Vagina (tissue), 2 donors: ENCODE data around the gene MYLK. TPM values are rescaled to one million over a fixed set of nuclear protein-coding genes. Genes with fewer than 3 reads are reported as not detected.

Experiments
- DNase-seq, 2 donors: peaks; one replicate each; pipeline ENCODE4 v3.0.0-alpha.2; 2017; ENCODE audit errors: extremely low spot score in 2 of 2
- H3K27ac ChIP-seq: fragments of 200-600 bp; sonication (generic); one replicate; pipeline ENCODE4 v1.5.1; 2019
- H3K27me3 ChIP-seq: fragments of 200-600 bp; sonication (generic); one replicate; pipeline ENCODE4 v1.5.1; 2019
- H3K36me3 ChIP-seq, 2 donors: fragments of 200-600 bp; sonication (generic); one replicate each; pipeline ENCODE4 v1.5.1; 2017 to 2019
- H3K4me1 ChIP-seq: fragments of 200-600 bp; sonication (generic); one replicate; pipeline ENCODE4 v1.5.1; 2019
- H3K4me3 ChIP-seq, 2 donors: fragments of 200-600 bp; sonication (generic); 1 replicate in 1 of 2; 2 replicates in 1 of 2; pipeline ENCODE4 v1.5.1; 2016 to 2019
- H3K9me3 ChIP-seq: fragments of 200-600 bp; sonication (generic); one replicate; pipeline ENCODE4 v1.5.1; 2019
- CTCF ChIP-seq, 3 experiments: fragments of 450-650 bp in 2 of 3; fragments of 200-600 bp in 1 of 3; sonication (generic) in 1 of 3; IDR thresholded peaks; one replicate each; pipeline ENCODE4 v1.5.1; 2017 to 2019; ENCODE audit warnings: antibody characterized with exemption in 3 of 3, mild to moderate bottlenecking in 2 of 3, moderate library complexity in 2 of 3
- POLR2A ChIP-seq, 2 donors: fragments of 450-650 bp; IDR thresholded peaks; one replicate each; pipeline ENCODE4 v1.6.1; 2017; ENCODE audit warnings: antibody characterized with exemption in 2 of 2, mild to moderate bottlenecking in 2 of 2, moderate library complexity in 2 of 2
- POLR2AphosphoS5 ChIP-seq, 2 donors: sonication (generic); formaldehyde crosslinking; IDR thresholded peaks; one replicate each; pipeline ENCODE4 v1.9.0; 2017; ENCODE audit warnings: antibody characterized with exemption in 2 of 2, mild to moderate bottlenecking in 2 of 2, low read depth in 1 of 2; ENCODE audit not compliant: insufficient read depth in 1 of 2
- intact Hi-C: fragments of 100-400 bp; cut with DNase I; formaldehyde crosslinking; loops from one replicate; pipeline ENCODE4 v1.15.1; 2023
- total RNA-seq: library from RNA; depleted of rRNA; stranded (reverse); fragments of >200 nt; gene quantifications from one replicate; pipeline ENCODE4 v1.2.3, GENCODE V29; 2016

The MYLK gene
- total RNA-seq, 1 donor from 2014 or later, result 352 TPM

DNA sequence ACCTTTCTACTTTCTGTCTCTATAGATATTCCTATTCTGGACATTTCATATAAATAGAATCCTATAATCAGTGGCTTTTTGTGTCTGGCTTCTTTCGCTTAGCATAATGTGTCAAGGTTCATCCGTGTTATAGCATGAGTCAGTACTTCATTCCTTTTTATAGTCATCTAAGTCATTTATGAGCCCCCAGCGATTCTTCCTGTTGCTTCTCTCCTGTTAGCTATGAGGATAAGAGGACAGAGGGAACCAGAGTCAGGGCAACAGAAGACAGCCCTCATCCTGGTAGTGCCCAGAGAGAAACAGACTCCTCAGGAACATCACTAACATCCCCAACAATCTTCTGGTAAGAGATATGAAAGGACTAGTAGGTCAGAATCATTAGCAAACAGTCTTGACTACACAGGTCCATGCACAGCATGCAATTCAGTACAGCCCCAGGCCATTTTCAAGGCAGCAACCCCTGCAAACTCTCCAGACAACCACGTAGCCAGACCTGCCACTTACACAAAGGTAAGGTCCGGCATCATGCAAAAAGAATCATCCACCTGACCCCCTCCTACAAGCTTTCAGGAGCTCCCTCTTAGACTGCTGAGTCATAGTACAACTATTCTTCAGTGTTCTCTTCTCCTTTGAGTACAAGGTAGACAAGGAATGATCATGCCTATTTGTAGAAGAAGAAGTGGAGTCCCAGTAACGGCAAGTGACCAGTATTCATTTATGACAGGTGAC lies 91.5 kb downstream of the MYLK start:
- Histone ChIP-seq H3K36me3 (no peaks in the 10 kb centered on the region), H3K9me3 (no peaks in the 10 kb centered on the region), H3K27ac (no peak overlapping the region), H3K4me1 (no peaks in the 10 kb centered on the region), H3K4me3 (no peak overlapping the region), H3K27me3 (no peaks in the 10 kb centered on the region)
- DNase-seq, result no peak
- TF ChIP-seq POLR2A (IDR thresholded peaks at IDR 0.05) (no peak), CTCF (IDR thresholded peaks at IDR 0.05) (no peak), POLR2AphosphoS5 (IDR thresholded peaks at IDR 0.05; ENCODE audit: insufficient read depth in 1 of 2, low read depth in 1 of 2) (no peak)
- intact Hi-C loops, result no loop called here

GRCh38 chr3:123791898-123792297 lies 92.2 kb downstream of the MYLK start:
- no peaks in the 10 kb centered on the region for H3K9me3 ChIP-seq
- H3K27me3 ChIP-seq, result no peaks in the 10 kb centered on the region
- H3K27ac ChIP-seq, result no peak overlapping the region
- H3K4me1 ChIP-seq, result no peaks in the 10 kb centered on the region
- intact Hi-C loops, result no loop called here
- no peaks in the 10 kb centered on the region for H3K36me3 ChIP-seq
- no peak for TF ChIP-seq POLR2AphosphoS5 (IDR thresholded peaks at IDR 0.05; ENCODE audit: insufficient read depth in 1 of 2, low read depth in 1 of 2)
- no peak for TF ChIP-seq CTCF (IDR thresholded peaks at IDR 0.05)
- no peak for TF ChIP-seq POLR2A (IDR thresholded peaks at IDR 0.05)
- no peak overlapping the region for H3K4me3 ChIP-seq
- no peak for DNase-seq

GRCh38 chr3:123791417-123791816 lies 92.7 kb downstream of the MYLK start:
- no peak for DNase-seq
- Histone ChIP-seq H3K27me3 (no peaks in the 10 kb centered on the region), H3K27ac (no peak overlapping the region), H3K36me3 (no peaks in the 10 kb centered on the region), H3K4me1 (no peaks in the 10 kb centered on the region), H3K4me3 (no peak overlapping the region), H3K9me3 (no peaks in the 10 kb centered on the region)
- TF ChIP-seq POLR2A (IDR thresholded peaks at IDR 0.05), result no peak
- no peak for TF ChIP-seq CTCF (IDR thresholded peaks at IDR 0.05)
- no peak for TF ChIP-seq POLR2AphosphoS5 (IDR thresholded peaks at IDR 0.05; ENCODE audit: insufficient read depth in 1 of 2, low read depth in 1 of 2)
- intact Hi-C loops, result no loop called here

DNA sequence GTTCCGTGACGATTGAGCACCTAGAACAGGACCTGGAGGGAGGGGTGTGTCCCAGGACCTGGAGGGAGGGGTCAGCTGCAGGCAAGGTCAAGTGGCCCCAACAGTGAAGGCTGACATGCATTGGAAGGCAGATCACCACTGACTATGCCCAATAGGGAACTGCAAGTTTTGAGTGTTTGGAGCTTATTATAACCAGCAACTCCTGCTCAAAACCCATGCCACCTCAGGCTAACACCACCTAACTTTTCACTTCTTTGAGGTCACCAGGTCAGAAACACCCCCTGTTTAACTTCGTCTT lies 93.1 kb downstream of the MYLK start:
- H3K27ac ChIP-seq, result no peak overlapping the region
- no peak overlapping the region for H3K4me3 ChIP-seq
- intact Hi-C loops, result no loop called here
- no peak for DNase-seq
- no peaks in the 10 kb centered on the region for H3K36me3 ChIP-seq
- TF ChIP-seq CTCF (IDR thresholded peaks at IDR 0.05) (no peak), POLR2AphosphoS5 (IDR thresholded peaks at IDR 0.05; ENCODE audit: insufficient read depth in 1 of 2, low read depth in 1 of 2) (no peak), POLR2A (IDR thresholded peaks at IDR 0.05) (no peak)
- no peaks in the 10 kb centered on the region for H3K9me3 ChIP-seq
- H3K27me3 ChIP-seq, result no peaks in the 10 kb centered on the region
- H3K4me1 ChIP-seq, result no peaks in the 10 kb centered on the region

DNA sequence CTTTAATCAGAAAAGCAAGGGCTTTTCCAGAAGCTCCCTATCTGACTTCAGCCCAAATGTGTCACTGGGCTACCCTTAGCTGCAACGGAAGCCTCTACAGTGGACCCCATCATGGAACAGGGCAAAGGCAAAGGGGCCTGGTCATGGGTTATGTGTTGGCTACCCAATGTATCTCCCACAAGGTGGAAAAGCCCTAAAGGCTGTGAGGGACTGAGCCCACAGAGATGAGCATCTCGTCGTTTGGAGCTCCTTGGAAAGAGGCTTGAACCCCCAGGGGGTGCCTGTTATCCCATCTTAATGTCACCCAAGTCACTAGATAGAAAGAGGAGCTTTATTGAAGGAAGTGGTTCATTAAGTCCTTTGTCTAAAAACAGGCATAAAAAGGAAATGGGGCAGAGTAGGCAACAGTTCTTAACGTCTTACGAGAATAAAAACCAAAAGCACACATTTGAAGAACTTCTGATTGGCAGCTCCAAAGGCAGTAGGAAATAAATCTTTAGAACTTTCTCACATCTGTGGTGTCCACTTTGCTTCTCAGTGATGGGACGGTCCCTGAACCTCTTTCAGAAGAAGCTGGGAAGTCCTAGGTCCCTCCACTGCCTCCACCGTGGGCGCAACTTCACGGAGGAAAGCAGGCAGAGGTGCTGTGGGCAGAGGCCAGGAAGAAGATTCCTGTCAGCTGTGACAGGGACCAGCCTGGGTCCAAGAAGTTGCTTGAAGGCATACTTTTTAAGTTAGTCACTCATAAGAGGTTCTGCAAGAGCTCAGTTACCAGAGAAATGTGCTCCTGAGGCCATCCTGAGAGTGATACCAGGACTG lies 93.7 kb downstream of the MYLK start:
- no peak overlapping the region for H3K4me3 ChIP-seq

More for the DNA sequence above, 93.7 kb downstream of the MYLK start:
- no peaks in the 10 kb centered on the region for H3K36me3 ChIP-seq
- TF ChIP-seq POLR2AphosphoS5 (IDR thresholded peaks at IDR 0.05; ENCODE audit: insufficient read depth in 1 of 2, low read depth in 1 of 2), result no peak
- no peak overlapping the region for H3K27ac ChIP-seq
- H3K4me1 ChIP-seq, result no peaks in the 10 kb centered on the region
- no peaks in the 10 kb centered on the region for H3K9me3 ChIP-seq
- H3K27me3 ChIP-seq, result no peaks in the 10 kb centered on the region
- intact Hi-C loops, result no loop called here
- no peak for DNase-seq
